GM21367 (cell line): Measurements from ENCODE around the gene GOLGA6L9.
"Not testable (repeated sequence)": the region's sequence is repeated elsewhere in the genome, so short reads cannot be mapped to it uniquely, and the experiment has no call there.

Experiments used
- ATAC-seq: cut with Tn5 transposase; IDR thresholded peaks from one replicate; pipeline ENCODE4 v1.9.1; 2021; ENCODE audit not compliant: unreplicated experiment

The GOLGA6L9 gene

GRCh38 chr15:82465629-82466028, 36.0 kb downstream of the GOLGA6L9 start:
- ATAC-seq: not testable (repeated sequence)

GRCh38 chr15:82468205-82468604, 38.6 kb downstream of the GOLGA6L9 start:
- not testable (repeated sequence) for ATAC-seq

DNA sequence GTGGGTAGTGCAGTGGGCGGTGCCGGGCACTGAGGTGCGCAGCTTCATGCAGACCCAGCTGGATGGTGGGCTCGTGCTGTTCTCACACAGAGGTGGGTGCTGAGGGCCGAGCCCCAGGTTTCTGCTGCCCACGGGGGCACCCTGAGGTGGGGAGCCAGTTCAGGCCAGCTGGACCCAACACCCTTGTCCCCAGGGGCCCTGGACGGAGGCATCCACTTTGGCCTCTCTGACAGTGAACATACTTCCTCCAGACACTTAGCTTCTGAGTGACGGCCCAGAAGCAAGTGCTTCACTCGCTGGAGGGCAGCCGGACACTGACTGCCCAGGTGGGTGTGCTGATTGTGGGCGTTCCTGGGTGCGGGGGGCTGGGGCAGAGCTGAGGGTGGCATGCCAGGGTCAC, 39.8 kb downstream of the GOLGA6L9 start:
- not testable (repeated sequence) for ATAC-seq

DNA sequence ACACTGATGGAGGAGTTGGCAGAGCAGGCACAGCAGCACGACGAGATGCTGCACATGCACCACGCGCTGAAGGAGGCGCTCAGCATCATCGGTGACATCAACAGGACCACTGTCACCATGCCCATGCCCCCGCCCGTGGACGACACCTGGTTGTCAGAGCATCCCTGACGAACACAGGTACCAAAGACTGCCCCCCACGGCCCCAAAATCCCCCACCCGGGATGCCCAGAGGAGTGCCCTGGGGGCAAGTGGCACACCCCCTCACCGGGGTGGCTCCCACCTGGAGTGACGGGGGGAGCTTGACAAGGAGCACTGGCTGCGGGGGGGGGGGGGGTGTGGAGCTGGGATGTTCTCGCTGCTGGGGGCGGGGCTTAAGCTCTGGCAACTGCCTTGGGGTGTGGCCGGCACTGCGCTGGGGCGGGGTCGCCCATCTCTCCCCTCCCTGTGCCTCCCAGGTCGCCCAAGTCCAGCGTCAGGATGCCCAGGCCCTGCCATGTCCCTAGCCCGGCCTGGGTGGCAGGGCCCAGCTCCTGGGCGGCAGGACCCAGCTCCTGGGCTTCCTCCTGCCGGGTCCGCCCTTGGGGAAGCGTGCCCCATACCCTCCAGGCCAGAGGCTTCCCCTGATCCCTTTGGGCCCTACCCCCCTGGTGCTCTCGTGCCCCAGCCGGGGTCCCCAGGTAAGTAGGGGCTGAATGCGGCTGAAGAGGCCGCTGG, 42.8 kb downstream of the GOLGA6L9 start:
- ATAC-seq: not testable (repeated sequence)

DNA sequence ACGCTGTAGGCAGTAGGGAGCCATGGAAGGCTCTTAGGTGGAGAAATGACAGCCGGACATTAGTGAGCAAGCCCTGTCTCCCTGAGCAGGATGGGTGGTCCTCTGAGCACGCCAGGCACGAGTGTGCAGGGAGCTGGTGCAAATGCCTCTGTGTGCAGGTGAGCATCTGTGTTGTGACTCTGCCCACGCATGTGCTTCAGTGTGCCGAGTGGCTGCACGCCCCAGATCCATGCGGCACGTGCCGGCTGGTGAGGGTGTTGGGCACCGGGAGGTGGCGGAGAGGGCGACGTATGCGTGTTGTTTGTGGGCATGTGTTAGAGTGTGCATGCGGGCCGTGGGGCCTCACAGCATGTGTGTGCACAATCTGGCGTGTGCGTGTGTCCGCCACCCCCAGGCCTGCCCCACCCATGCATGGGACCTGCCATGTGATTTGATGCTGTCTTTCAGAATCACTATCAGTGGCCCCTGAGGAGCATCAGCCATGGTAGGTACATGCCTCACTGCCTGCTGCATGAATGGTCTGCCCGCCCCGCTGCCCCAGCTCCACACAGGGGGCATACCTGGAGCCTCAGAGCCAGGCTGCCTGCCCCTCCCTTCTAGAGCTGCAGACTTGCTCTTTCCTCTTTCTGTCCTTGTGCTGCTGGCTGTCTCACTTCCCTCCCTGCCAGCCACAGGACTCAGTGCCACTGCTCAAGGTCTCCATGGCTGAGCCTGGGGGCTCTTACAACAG, 45.1 kb downstream of the GOLGA6L9 start:
- ATAC-seq: not testable (repeated sequence)

GRCh38 chr15:82475345-82475967, 45.8 kb downstream of the GOLGA6L9 start:
- not testable (repeated sequence) for ATAC-seq

DNA sequence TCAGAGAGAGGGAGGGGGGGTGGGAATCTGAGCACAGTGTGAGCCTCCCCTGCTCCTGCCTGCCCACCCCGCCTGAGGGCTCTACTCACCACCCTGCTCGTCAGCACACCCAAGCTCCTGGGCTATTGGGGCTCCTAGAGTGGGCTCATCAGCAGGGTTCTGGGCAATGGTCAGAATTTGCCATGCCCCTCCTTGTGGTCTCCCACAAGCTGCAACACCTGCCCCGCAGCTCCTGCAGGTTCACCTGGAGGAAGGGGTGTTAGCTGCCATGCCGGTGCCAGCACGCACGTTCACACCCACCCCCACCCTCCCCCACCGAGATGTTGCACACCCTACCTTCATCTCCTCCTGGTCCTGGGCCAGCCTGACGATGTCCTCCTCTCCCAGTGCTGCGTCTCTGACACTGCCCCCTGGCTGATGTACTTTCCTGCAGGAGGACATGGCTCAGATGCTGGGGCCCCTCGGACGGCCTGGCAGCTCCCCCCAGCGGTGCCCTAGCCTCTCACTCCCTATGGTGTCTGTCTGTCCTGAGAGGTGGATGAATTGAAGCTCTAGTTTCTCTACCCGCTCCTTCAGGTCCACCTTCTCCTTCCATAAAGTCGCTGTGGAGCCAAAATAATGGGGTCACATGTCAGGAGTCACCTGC, 47.2 kb downstream of the GOLGA6L9 start:
- not testable (repeated sequence) for ATAC-seq

GRCh38 chr15:82477343-82478057, 47.9 kb downstream of the GOLGA6L9 start:
- ATAC-seq: not testable (repeated sequence)
